Measurements from ENCODE around the gene CUX1. TPM values are rescaled to one million over a fixed set of nuclear protein-coding genes. Genes with fewer than 3 reads are reported as not detected.
"Not testable (repeated sequence)": the region's sequence is repeated elsewhere in the genome, so short reads cannot be mapped to it uniquely, and the experiment has no call there.

Gene CUX1
- total RNA-seq, 2 donors from 2014 or later, result 122 to 131 TPM

DNA sequence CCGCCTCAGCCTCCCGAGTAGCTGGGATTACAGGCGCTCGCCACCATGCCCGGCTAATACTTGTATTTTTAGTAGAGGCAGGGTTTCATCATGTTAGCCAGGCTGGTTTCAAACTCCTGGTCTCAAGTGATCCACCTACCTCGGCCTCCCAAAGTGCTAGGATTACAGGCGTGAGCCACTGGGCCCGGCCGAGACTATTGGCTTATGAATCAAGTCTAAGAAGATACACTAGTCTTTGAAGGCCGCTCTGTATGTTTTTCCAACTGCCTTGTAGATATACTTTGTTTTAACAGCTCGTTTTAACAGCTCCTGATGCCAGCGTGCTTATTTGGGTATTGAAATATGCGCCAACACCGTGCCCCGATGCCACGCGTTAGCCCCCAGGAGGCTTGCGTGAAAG is 332.8 kb downstream of the CUX1 start:
- intact Hi-C loops (cut with DNase I, micrococcal nuclease), result no loop called here
- ATAC-seq (no peak), DNase-seq (no peak)

DNA sequence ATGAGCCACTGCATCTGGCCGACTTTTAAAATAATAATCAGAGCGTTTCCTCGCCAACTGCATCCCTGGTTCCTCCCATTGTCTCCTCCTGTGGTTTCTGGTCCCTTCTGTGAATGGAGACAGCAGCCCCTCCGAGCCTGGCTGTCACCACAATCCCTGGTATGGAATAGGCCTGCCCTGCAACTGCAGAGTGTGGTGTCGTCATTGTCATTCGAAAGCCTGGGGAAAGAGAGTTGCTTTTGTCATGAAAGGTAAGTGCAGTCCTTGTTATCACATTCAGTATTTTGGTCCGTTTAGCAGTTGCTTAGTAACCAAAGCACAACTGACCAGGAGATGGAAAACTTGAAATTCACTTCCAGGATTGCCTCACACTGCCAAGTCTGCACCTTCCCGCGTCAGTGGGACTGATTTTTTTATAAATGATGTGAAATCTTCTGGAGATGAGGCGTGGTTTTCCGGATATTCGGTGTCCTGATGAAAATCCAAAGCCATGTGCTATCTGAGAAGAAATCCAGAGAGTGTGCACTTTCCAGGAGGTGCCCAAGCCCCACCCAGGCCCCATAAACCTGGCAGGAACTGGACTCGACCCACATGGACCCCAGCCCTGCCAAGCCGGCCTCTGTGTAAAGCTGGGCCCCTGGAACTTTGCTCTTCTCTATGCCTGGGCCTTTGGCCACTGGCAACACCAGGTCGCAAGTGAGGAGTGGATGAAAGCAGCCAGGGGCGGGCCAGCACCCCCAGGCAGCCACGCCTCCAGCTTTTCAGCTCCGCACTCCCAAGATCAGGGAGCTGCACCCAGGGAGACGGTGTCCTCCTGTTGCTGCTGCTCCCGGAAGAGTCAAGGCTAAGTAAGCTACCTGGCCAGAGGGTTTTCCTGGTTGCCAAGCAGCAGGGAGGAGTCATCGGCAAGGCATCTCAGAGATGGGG is 335.5 kb downstream of the CUX1 start:
- DNase-seq, result peak; percentile 26 to 62
- intact Hi-C loops (cut with DNase I, micrococcal nuclease), result no loop called here
- ATAC-seq, result peak; percentile 85

DNA sequence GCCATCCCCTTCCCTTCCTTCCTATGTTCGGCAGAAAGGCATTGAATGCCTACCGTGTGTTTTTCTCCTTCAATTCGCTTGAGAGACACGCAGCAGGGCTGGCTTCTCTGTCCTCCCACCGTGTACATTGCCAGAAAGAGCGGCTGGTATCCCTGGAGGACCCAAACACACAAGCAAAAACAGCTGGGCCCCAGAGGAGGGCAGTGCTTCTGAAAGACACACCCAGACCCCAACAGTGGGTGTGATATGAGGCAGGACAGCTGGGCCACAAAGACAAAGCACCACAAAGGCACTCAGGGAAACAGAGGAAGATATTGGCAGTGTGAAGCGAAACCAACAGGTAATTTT is 336.1 kb downstream of the CUX1 start:
- DNase-seq (no peak), ATAC-seq (no peak)
- intact Hi-C loops (cut with DNase I, micrococcal nuclease), result no loop called here

DNA sequence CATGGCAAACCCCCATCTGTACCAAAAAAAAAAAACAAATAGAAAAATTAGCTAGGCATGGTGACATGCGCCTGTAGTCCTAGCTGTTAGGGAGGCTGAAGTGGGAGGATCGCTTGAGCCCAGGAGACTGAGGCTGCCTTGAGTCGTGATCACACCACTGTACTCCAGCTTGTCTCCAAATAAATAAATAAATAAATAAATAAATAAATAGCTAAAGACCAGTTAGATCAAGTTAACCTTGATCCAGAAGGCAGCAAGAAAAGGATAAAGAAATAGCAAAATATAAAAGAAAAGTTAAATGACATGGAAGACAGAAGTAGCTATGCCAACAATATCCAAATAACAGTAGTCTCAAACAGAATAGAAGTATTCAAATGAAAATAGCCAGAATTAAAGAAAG is 337.0 kb downstream of the CUX1 start:
- no peak for DNase-seq
- intact Hi-C loops (cut with DNase I, micrococcal nuclease), result no loop called here
- ATAC-seq, result no peak

DNA sequence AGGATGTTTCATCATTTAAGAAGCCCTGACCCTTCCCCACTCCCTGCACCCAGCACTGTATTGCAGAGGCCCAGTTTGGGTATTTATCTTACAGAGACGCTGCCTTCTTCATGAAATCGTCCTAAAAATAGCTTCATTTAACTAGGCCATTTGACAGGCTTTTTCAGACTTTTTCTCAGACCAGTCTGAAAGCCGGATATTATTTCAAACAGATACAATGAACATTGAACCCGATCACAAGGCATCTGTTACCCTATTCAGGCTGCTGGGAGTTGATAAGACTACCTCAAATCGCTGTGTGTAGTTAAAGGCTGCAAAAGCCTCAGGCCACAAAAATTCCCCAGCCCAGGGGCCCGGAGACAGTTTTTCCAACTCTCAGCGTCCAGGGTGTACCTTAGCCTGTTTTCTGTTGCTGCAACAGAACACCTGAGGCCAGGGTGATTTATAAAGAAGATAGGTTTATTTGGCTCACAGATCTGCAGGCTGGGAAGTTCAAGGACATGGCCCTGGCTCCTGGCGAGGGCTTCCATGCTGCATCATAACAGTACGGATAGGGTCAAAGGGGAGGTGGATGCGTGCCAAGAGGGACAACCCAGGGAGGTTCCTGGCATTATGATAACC is 338.5 kb downstream of the CUX1 start:
- DNase-seq (no peak), ATAC-seq (no peak)
- intact Hi-C loops (cut with DNase I, micrococcal nuclease), result no loop called here

DNA sequence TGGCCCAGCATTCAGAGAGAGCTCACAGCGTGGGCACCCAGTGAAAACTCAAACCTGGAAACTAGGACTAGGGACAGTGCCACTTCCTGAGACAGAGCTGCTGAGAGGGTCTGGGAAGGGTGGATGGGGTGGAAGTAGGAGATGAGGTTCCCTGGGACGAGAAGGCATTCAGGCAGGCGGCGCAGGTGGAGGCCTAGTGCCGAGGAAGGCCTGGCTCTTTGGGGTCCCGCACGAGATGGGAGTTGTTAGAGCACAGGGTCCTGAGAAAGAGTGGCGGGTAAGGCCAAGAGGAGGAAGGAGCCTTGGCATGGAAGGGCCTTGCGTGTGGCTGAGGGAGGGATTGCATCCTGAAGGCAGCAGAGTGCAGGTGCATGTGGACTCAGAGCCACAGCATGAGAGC is 339.4 kb downstream of the CUX1 start:
- ATAC-seq, result no peak
- intact Hi-C loops (cut with DNase I, micrococcal nuclease), result no loop called here
- DNase-seq, result no peak

DNA sequence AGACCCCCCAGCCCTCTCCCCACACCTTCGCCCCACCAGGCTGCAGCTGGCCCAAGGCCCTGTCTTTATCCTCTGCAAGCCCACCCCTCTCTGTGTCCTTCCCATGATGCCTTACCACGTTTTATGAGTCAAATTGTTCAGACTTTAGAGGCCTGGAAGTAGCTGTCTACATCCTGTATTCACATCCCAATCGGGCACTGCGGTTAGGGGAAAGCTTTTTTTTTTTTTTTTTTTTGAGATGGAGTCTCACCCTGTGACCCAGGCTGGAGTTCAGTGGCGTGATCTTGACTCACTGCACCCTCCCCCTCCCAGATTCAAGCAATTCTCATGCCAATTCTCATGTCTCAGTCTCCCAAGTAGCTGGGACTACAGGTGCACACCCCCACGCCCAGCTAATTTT is 347.7 kb downstream of the CUX1 start:
- DNase-seq, result no peak
- intact Hi-C loops (cut with DNase I, micrococcal nuclease), result no loop called here
- no peak for ATAC-seq

DNA sequence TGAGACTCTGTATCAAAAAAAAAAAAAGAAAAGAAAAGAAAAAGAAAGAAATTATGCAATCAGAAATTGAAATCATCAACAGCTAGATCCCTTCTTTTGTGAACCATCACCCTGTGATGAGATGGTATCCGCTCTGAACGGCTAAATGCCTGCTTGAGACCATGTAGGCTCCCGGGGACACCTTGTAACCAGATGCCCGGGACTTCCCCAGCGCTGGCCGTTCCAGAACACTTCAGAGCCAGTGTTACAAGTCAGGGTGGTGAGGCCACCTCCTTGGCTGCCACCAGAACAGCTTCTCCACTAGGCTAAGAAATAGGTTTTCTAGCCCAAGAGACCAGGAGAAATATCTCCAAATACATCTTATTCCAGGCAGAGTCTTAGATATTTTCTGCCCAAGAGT is 349.8 kb downstream of the CUX1 start:
- ATAC-seq, result no peak
- intact Hi-C loops (cut with DNase I, micrococcal nuclease), result no loop called here

DNA sequence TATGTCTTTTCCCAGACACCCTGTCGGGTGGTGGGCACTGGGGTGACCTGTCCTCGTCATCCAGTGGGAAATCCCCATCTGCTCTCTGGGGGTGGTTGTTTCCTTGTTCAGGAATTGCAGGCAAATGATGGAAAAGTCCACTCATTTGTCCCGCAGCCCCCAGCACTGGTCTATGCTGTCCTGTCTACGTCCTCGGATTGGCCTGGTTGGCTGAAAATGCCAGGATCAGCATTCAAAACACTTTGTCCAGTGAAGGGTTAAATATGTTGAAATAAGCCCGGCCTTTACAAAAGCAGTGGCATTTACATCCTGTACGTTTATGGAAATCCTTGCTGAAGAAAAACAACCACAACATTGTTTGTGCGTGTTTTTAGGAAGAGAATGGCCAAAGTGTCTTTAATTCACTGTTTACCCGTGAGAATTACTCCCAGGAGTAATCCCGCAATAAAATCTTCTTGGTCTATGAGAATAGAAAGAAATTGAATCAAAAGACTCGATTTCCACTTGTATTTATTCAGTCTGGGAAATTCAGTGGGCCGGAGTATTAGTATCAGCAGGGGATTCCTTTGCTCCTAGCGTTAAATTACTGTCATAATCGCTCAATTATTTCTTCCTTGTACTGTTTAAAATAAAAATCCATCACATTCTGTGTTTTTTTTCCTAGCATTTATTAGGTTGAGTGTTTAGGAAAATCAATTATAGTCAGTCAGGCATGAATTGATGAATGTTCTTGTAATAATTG is 352.4 kb downstream of the CUX1 start:
- DNase-seq (no peak), ATAC-seq (no peak)
- intact Hi-C loops (cut with DNase I, micrococcal nuclease), result no loop called here

More for the DNA sequence above, 349.8 kb downstream of the CUX1 start:
- no peak for DNase-seq

DNA sequence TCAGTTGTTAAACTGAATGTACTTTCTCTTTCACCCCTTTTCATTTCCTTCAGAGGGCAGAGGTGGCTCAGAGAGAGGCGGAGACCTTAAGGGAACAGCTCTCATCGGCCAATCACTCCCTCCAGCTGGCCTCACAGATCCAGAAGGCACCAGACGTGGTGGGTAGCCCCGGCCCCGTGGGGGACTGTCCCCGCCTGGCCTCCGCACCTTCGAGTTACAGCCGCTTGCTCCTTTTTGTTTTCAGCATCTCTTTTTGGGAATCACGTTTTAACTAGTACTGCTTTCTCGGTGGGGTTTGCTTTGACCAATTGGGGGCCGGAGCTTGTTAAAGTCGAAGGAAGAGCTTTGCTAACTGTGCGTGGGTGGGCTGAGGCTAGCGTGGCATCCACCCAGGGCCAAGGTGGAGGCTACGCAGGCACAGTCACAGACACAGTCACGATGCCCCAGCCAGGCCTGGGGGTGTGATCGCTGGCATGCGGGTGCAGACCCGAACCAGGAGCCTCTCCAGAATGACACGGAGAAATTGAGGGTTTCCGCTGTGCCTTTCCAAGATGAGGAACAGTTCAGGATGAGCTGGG is 353.1 kb downstream of the CUX1 start:
- ATAC-seq, result no peak
- DNase-seq, result no peak
- intact Hi-C loops (cut with DNase I, micrococcal nuclease), result no loop called here

DNA sequence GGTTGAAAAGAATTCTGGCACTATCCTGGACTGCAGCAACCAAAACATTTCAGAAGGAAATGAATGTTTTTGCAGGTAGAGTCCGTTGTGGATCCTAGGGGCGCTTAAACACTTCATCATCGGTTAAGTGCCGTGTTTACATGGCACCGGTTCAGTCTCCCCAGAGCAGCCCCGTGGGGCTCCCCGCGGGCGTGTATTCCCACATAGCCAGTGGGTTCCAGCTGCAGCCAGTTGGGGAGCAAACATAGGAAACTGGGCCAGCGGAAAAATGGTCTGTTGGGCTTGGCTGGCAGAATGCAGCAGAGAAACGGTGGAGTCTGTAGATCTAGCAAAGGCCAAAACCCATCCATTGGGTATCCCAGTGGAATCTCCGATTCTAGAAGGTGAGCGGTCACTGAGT is 356.2 kb downstream of the CUX1 start:
- ATAC-seq (no peak), DNase-seq (no peak)
- intact Hi-C loops (cut with DNase I, micrococcal nuclease), result no loop called here

DNA sequence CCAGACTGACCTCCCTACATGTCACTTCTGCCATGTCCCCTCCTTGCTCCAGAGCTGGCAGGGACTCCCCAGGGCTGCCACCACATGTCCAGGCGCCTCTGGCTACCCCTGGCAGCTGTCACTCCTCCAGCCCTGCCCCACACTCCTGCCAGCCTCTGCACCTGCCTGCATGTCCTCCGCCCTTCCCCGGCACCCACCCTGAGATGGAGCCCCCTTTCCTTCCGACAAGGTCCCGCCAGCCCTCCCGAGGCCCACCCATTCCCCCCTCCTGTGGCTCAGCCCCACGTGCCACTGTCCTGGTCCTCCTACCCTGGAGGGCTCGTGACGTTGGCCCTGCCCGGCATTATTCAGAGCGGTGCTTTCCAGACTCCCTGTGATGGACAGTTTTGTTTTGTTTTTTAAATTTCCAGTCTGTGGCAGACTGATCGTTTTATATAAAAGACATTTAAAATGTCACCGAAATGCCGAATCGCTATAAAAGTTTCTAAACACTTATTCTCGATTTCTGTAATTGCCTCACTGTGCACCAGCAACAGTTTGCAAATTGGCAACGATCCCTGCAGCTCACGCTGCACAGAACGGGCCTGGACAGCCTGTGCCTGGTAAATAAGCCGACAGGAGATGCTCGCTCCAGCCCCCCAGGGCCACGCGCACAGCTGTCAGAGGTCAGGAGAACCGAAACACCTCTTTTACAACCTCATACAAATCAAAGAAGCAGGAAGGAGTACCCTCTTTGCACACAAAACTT is 358.2 kb downstream of the CUX1 start:
- DNase-seq (peak in 1 of 2 donors; percentile 59), ATAC-seq (no peak)
- intact Hi-C loops (cut with DNase I, micrococcal nuclease), result no loop called here

DNA sequence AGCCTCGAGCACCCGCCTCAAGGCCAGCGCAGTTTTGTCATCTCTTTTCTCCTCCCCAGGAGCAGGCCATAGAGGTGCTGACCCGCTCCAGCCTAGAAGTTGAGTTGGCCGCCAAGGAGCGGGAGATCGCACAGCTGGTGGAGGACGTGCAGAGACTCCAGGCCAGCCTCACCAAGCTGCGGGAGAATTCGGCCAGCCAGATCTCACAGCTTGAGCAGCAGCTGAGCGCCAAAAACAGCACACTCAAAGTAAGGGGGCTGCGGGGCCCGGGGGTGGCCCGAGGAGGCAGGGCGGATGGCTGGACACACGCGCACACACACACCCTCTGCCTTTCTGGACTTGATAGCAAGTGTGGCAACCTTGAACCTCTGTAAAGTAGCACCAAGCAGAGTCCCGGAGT is 361.0 kb downstream of the CUX1 start:
- ATAC-seq, result no peak
- DNase-seq, result no peak
- intact Hi-C loops (cut with DNase I, micrococcal nuclease), result no loop called here

DNA sequence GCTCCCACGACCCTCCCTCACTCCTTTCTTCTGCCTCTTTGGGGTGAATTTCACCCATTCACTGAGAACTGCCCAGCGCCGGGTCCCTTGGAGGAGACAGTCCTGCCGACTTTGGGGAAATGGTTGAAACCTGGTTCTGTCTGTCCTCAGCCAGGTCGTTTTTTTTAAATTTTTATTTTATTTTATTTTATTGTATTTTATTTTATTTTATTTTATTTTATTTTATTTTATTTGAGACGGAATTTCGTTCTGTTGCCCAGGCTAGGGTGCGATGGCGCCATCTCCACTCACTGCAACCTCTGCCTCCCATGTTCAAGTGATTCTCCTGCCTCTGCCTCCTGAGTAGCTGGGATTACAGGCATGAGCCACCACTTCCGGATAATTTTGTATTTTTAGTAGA is 363.3 kb downstream of the CUX1 start:
- no peak for ATAC-seq
- DNase-seq, result no peak
- intact Hi-C loops (cut with DNase I, micrococcal nuclease), result no loop called here

DNA sequence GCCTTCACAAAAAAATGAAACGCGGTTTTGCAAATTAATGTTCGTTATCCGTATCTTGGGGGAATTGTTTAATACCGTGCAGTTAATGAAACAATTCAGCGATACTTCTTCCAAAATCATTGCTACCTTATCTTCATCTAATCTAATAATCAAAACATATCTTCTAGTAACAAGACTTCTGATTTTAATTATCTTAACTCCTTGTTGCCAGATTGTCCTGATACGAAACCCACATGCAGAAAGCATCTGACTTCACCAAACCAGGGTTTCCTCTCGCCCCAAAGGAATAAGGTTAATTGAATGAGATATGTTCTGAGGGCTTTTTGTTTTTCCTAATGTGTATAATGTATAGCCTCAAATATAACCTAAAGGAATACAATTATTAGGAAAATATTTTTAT is 364.1 kb downstream of the CUX1 start:
- intact Hi-C loops (cut with DNase I, micrococcal nuclease), result no loop called here
- DNase-seq (no peak), ATAC-seq (no peak)

DNA sequence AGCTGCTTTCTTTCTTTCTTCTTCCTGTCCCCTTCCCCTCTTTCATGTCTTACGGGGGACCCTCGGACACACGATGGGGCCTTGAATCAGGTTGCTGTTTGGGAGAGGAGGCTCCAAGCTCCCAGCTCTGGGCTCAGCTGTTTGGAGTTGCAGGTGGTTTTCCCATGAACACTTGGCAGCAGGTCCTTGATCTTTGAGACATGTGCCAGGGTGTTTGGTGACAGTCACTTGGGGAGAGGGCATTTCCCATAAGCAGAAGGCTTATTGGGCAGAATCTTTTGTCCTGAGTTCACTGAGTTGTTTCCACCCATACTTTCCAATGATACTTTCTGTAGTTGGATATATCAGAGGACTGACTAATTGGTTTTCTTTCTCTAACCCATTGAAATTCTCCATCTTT is 364.6 kb downstream of the CUX1 start:
- DNase-seq (no peak), ATAC-seq (no peak)
- intact Hi-C loops (cut with DNase I, micrococcal nuclease), result no loop called here

DNA sequence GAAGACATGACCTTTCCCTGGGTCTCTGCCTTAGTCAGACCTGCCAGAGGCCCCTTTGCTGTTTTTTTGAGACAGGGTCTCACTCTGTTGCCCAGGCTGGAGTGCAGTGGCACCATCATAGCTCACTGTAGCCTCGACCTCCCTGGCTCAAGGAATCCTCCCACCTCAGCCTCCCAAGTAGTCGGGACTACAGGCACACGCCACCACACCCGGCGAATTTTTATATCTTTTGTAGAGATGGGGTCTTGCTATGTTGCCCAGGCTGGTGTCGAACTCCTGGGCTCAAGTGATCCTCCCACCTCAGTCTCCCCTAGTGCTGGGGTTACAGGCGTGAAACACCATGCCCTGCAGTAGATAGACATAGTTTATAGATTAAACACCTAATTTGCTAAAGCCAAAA is 366.4 kb downstream of the CUX1 start:
- DNase-seq; ATAC-seq; intact Hi-C loops (cut with DNase I, micrococcal nuclease): not testable (repeated sequence)

DNA sequence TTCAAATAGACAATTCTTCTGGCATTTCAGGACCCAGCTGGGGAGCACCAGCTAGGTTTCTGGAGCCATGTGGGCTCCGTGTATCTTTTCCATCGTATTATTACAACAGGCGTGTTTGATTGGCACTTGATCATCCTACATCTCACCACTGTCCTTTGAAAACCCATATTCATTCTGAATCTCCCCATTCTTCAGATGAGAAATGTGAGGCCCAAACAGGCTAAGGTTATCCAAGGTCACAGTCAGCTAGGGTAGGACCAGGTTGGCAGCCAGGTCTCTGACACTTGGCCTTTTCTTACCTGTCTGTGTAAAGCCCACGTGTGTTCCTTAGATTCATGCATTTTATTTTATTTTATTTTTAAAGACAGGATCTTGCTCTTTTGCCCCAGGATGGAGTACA is 366.9 kb downstream of the CUX1 start:
- intact Hi-C loops (cut with DNase I, micrococcal nuclease), result no loop called here
- DNase-seq (no peak), ATAC-seq (no peak)

DNA sequence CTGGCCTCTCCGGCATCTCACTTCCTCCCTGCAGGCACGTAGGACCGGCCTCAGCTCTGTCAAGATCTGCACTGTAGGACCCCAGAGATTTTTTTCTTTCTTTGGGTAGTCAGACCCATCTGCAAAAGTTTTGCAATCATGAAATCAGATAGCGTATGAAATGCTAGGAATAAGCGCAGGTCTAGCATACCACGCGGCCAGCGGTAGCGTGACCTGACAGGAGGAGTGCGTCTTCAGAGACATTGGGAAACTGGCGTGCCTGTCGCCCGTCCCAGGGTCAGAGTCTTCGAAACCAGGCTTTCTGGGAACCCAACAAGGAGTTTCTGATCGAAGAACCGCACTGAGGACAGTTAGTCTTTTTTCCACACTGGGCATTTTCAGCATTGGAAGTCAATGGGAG is 368.4 kb downstream of the CUX1 start:
- intact Hi-C loops (cut with DNase I, micrococcal nuclease), result no loop called here
- DNase-seq, result no peak
- no peak for ATAC-seq
